Activated T-helper 2 cell treated with anti-CD3 and anti-CD28 coated beads, Interferon-gamma antibody, Interleukin-2, Interleukin-4, amounts not matched to agents 10 μg/mL and 5 μg/mL and 100 μg/mL, durations not matched to agents 14 hours and 24 hours and 36 hours (primary cell): ENCODE measurements around the gene C4BPB. TPM values are rescaled to one million over a fixed set of nuclear protein-coding genes. Genes with fewer than 3 reads are reported as not detected.
"Not testable (repeated sequence)": the region's sequence is repeated elsewhere in the genome, so short reads cannot be mapped to it uniquely, and the experiment has no call there.

Source experiments
- DNase-seq: peaks from one replicate; pipeline ENCODE4 v3.0.0; 2021; ENCODE audit warnings: low spot score
- H3K27ac Mint-ChIP-seq: one replicate; pipeline ENCODE4 v1.8.0; 2021; ENCODE audit warnings: mixed read lengths
- H3K27me3 Mint-ChIP-seq: one replicate; pipeline ENCODE4 v1.8.0; 2021; ENCODE audit warnings: low read depth, mixed read lengths
- H3K36me3 Mint-ChIP-seq: one replicate; pipeline ENCODE4 v1.8.0; 2021; ENCODE audit warnings: low read depth, mixed read lengths
- H3K4me1 Mint-ChIP-seq: one replicate; pipeline ENCODE4 v1.8.0; 2021; ENCODE audit warnings: low read depth, mixed read lengths
- H3K4me3 Mint-ChIP-seq: one replicate; pipeline ENCODE4 v1.8.0; 2021; ENCODE audit warnings: low read depth, mild to moderate bottlenecking, moderate library complexity, mixed read lengths
- H3K9me3 Mint-ChIP-seq: one replicate; pipeline ENCODE4 v1.8.0; 2021; ENCODE audit warnings: mixed read lengths
- intact Hi-C: fragments of 100-400 bp; cut with micrococcal nuclease; formaldehyde crosslinking; loops from one replicate; pipeline ENCODE4 v1.15.1; 2023
- total RNA-seq: library from RNA; stranded (reverse); gene quantifications from 2 replicates; pipeline ENCODE4 v1.2.3, GENCODE V29; 2022

C4BPB gene
- total RNA-seq = 0.23 and 0.41 TPM in 2 replicates

- Mint-ChIP-seq H3K27me3 (peaks cover 11% of the 10 kb centered on the region), H3K9me3 (no peaks in the 10 kb centered on the region), H3K4me3 (peak within 1 kb of the TSS; percentile 28), H3K36me3 (no peaks in the 10 kb centered on the region), H3K4me1 (peaks cover 24% of the 10 kb centered on the region), H3K27ac (no peak within 1 kb of the TSS)
- no peak for DNase-seq
- intact Hi-C loops = no loop called here
Measured at GRCh38 chr1:207088701-207089626, at the start of gene C4BPB. C4BPB (plus strand) TSS chr1:207088860; CDS start chr1:207089532, 672 bp downstream.

GRCh38 chr1:207039380-207040180 lies 49.1 kb upstream of the C4BPB start:
- no peak overlapping the region for H3K4me3 Mint-ChIP-seq
- H3K9me3 Mint-ChIP-seq = no peaks in the 10 kb centered on the region
- no peak for DNase-seq
- no peak overlapping the region for H3K27ac Mint-ChIP-seq
- H3K4me1 Mint-ChIP-seq = peaks cover 2% of the 10 kb centered on the region
- H3K27me3 Mint-ChIP-seq = peaks cover 11% of the 10 kb centered on the region
- intact Hi-C loops = no loop called here
- H3K36me3 Mint-ChIP-seq = peaks cover 7% of the 10 kb centered on the region

DNA sequence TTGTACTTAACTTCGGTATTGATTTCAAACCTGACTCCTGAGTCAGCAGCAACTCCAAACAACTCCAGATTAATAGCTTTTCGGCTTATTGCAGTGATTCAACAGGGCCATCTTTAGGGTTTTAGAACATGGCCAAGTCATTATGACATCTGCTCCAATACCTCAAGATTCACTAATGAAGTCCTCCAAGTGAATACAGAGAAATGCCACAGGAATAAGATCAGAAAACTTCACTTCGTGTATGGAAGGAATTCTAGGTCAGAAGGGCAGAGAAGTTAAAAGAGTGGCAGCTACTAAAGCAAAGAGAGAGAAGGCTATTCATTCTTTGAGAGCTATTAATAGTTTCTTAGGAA lies 48.5 kb upstream of the C4BPB start:
- peaks cover 11% of the 10 kb centered on the region for H3K36me3 Mint-ChIP-seq
- peaks cover 9% of the 10 kb centered on the region for H3K27me3 Mint-ChIP-seq
- peaks cover 4% of the 10 kb centered on the region for H3K4me1 Mint-ChIP-seq
- intact Hi-C loops = no loop called here
- no peak overlapping the region for H3K27ac Mint-ChIP-seq
- no peak for DNase-seq
- no peak overlapping the region for H3K4me3 Mint-ChIP-seq
- H3K9me3 Mint-ChIP-seq = no peaks in the 10 kb centered on the region

DNA sequence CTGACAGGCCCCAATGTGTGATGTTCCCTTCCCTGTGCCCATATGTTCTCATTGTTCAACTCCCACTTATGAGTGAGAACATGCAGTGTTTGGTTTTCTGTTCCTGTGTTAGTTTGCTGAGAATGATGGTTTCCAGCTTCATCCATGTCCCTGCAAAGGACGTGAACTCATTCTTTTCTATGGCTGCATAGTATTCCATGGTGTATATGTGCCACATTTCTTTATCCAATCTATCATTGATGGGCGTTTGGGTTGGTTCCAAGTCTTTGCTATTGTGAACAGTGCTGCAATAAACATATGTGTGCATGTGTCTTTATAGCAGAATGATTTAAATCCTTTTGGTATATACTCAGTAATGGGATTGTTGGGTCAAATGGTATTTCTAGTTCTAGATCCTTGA lies 47.3 kb upstream of the C4BPB start:
- not testable (repeated sequence) for H3K4me3 Mint-ChIP-seq, H3K27ac Mint-ChIP-seq
- peaks cover 18% of the 10 kb centered on the region for H3K36me3 Mint-ChIP-seq

DNA sequence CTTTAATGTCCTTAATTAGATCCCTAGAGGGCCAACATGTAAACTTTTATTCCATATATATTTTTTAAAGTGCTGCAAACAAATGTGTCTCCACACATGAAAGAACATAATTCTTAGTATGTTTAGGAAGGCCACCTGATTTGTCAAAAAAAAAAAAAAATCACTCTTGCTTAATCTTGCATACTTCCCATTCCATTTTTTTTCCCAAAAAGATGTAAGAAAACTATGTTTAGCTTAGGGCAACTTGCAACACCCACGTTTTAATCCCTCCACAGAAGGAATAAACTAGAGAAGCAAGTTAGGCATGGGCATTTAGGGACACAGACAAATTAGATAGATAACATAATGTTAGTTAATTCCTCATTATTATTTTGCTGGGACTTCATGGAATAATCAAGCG lies 43.2 kb upstream of the C4BPB start:
- no peaks in the 10 kb centered on the region for H3K27me3 Mint-ChIP-seq
- no peak overlapping the region for H3K27ac Mint-ChIP-seq
- H3K4me3 Mint-ChIP-seq = no peak overlapping the region

More for the DNA sequence above, 47.3 kb upstream of the C4BPB start:
- H3K9me3 Mint-ChIP-seq, H3K27me3 Mint-ChIP-seq, intact Hi-C loops, DNase-seq, H3K4me1 Mint-ChIP-seq: not testable (repeated sequence)

GRCh38 chr1:207047505-207047904 lies 41.2 kb upstream of the C4BPB start:
- Mint-ChIP-seq H3K4me1 (peaks cover 40% of the 10 kb centered on the region), H3K36me3 (peaks cover 51% of the 10 kb centered on the region), H3K27ac (no peak overlapping the region), H3K4me3 (no peak overlapping the region), H3K27me3 (no peaks in the 10 kb centered on the region), H3K9me3 (no peaks in the 10 kb centered on the region)
- no peak for DNase-seq
- intact Hi-C loops = no loop called here

More for the DNA sequence above, 43.2 kb upstream of the C4BPB start:
- Mint-ChIP-seq H3K36me3 (peaks cover 52% of the 10 kb centered on the region), H3K9me3 (no peaks in the 10 kb centered on the region), H3K4me1 (peaks cover 31% of the 10 kb centered on the region)
- intact Hi-C loops = no loop called here
- no peak for DNase-seq

GRCh38 chr1:207048041-207048440 lies 40.6 kb upstream of the C4BPB start:
- Mint-ChIP-seq H3K27ac (no peak overlapping the region), H3K4me3 (no peak overlapping the region), H3K9me3 (no peaks in the 10 kb centered on the region), H3K36me3 (peaks cover 46% of the 10 kb centered on the region), H3K27me3 (no peaks in the 10 kb centered on the region), H3K4me1 (peaks cover 40% of the 10 kb centered on the region)
- no peak for DNase-seq
- intact Hi-C loops = no loop called here

- H3K36me3 Mint-ChIP-seq = peaks cover 46% of the 10 kb centered on the region
- no peaks in the 10 kb centered on the region for H3K9me3 Mint-ChIP-seq
- H3K27me3 Mint-ChIP-seq = peaks cover 1% of the 10 kb centered on the region
- H3K4me1 Mint-ChIP-seq = peaks cover 46% of the 10 kb centered on the region
- no peak for DNase-seq
- H3K4me3 Mint-ChIP-seq = no peak overlapping the region
- intact Hi-C loops = no loop called here
- no peak overlapping the region for H3K27ac Mint-ChIP-seq
Measured at GRCh38 chr1:207049054-207049453, 39.6 kb upstream of the C4BPB start.

DNA sequence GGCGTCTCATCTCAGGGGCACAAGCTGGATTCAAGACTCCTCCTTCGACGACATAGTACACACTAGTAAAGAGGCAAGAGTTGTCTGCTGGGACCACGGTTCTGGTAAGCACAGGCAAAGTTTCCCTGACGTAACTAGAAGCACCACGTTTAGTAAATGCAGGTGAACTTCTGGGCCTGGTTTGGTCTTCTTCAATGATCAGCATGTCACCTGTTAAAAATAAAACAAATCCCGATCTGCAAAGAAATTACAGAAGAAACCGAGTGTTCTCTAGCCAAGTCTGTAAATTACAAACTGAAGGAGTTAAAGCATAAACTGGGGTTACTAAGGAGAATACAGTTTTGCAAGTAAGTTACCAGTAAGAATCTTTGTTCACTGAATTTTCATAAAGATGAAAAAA lies 39.1 kb upstream of the C4BPB start:
- Mint-ChIP-seq H3K27me3 (peaks cover 2% of the 10 kb centered on the region), H3K4me3 (peak overlapping the region; percentile 97), H3K9me3 (no peaks in the 10 kb centered on the region), H3K27ac (peak overlapping the region; percentile 96), H3K36me3 (peaks cover 46% of the 10 kb centered on the region), H3K4me1 (peaks cover 46% of the 10 kb centered on the region)
- DNase-seq = no peak
- intact Hi-C loops = no loop called here

DNA sequence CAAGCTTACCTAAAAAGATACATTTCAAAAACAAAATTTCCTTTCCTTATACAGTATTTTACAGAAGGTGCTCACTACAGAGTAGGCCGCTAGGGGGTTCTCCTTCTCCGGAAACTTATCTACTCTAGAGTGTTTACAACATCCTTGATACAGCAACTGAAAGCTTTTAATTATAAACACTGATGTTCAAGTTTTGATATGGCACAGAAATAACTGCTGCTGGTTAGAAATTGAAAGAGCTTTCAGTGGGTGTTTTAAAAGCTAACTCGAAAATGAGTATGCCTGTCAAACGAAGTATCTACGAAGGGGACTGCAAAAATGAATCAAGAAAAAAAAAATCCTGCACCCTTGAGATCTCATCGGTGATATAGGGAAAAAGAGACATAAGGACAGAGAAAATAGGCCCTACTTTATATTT lies 38.7 kb upstream of the C4BPB start:
- H3K4me3 Mint-ChIP-seq = peak overlapping the region; percentile 97
- peaks cover 41% of the 10 kb centered on the region for H3K36me3 Mint-ChIP-seq
- H3K27me3 Mint-ChIP-seq = peaks cover 4% of the 10 kb centered on the region
- intact Hi-C loops = loop anchor here (1.0 to 10.0 kb wide), 5 partner anchors 27 to 450 kb away; partner anchors contain the start of gene CD55
- DNase-seq = no peak
- H3K9me3 Mint-ChIP-seq = no peaks in the 10 kb centered on the region
- peak overlapping the region; percentile 96 for H3K27ac Mint-ChIP-seq
- H3K4me1 Mint-ChIP-seq = peaks cover 47% of the 10 kb centered on the region

GRCh38 chr1:207050480-207051190 lies 38.0 kb upstream of the C4BPB start:
- peaks cover 38% of the 10 kb centered on the region for H3K36me3 Mint-ChIP-seq
- no peaks in the 10 kb centered on the region for H3K9me3 Mint-ChIP-seq
- intact Hi-C loops = loop anchor here (1.0 to 10.0 kb wide), 5 partner anchors 27 to 450 kb away; partner anchors contain the start of gene CD55
- peaks cover 4% of the 10 kb centered on the region for H3K27me3 Mint-ChIP-seq
- peak overlapping the region; percentile 96 for H3K27ac Mint-ChIP-seq
- peaks cover 45% of the 10 kb centered on the region for H3K4me1 Mint-ChIP-seq
- H3K4me3 Mint-ChIP-seq = peak overlapping the region; percentile 97
- peak; percentile 86 for DNase-seq

GRCh38 chr1:207051191-207051943 lies 37.3 kb upstream of the C4BPB start, which contains the start of gene YOD1:
YOD1 (minus strand) TSS chr1:207051208; CDS start chr1:207051030, 178 bp downstream.
- DNase-seq = no peak
- Mint-ChIP-seq H3K4me1 (peaks cover 45% of the 10 kb centered on the region), H3K4me3 (peak within 1 kb of the TSS; percentile 97), H3K27ac (peak within 1 kb of the TSS; percentile 96), H3K27me3 (peaks cover 7% of the 10 kb centered on the region), H3K9me3 (no peaks in the 10 kb centered on the region), H3K36me3 (peaks cover 34% of the 10 kb centered on the region)
- intact Hi-C loops = loop anchor here (5.0 to 10.0 kb wide), 2 partner anchors 286 to 353 kb away; no protein-coding TSS in a partner anchor
